ENCODE measurements around the gene AFAP1. TPM values are rescaled to one million over a fixed set of nuclear protein-coding genes. Genes with fewer than 3 reads are reported as not detected.

Gene AFAP1
- total RNA-seq, 1 experiment from 2014 or later: 94.7 TPM

- no peak for TF ChIP-seq POLR2AphosphoS5 (IDR thresholded peaks at IDR 0.05; ENCODE audit: low read depth, low read length)
- no peak for TF ChIP-seq CTCF (IDR thresholded peaks at IDR 0.05)
- TF ChIP-seq REST (IDR thresholded peaks at IDR 0.05; ENCODE audit: insufficient read depth in 1 of 2, low read depth in 2 of 2, low read length in 1 of 2): no peak
- TF ChIP-seq SIN3A (IDR thresholded peaks at IDR 0.05; ENCODE audit: borderline replicate concordance, insufficient read depth, low read depth, low read length): no peak
- TF ChIP-seq TCF7L2 (IDR thresholded peaks at IDR 0.05; ENCODE audit: low read depth, low read length): no peak
- H3K27ac ChIP-seq (ENCODE audit: low read length): no peak overlapping the region
Observed at GRCh38 chr4:7822137-7822505, 117.5 kb downstream of the AFAP1 start.

DNA sequence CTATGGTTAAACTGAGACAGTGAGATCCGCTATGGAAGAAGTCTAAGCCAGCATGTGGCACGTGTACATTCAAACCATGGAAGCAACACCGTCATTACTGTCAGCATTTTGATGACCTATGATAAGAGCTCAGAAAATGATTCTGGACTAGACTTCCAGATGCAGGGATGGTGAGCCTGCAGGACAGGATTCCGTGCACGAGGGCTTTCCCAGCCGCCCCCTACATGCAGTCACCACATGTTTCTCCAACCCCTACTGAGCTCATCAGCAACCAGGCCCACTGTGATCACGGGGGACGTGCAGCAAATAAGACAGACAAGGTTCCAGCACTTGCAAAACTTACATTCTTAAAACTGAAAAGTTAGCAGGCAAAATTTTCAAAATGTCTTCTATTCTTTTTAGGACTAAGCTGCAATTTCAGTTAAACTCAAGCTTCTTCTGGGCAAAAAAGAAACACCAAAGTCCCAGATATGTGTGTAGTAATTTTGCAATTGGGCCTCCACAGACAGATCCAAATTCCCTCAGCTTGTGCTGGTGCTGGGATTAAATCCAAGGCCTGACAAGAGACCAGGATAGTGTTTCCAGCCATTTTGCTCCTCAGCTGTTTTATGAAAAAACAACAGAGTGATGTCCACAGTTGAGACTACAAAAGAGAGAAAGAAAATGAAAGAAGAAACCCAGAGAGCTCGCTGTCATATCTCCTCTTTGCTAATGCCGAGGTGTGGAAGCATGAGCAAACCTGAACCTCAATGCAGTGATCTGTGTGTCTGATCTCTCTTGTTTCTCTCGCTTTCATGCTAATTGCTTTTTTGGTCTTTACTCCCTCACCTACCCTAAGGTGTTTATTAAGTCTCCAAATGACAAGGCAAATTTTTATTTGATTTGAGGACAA is 118.2 kb downstream of the AFAP1 start:
- Histone ChIP-seq H3K27me3 (ENCODE audit: control insufficient read depth, insufficient read depth, low read length) (no peaks in the 10 kb centered on the region), H3K4me3 (ENCODE audit: low read depth in 2 of 2, low read length in 2 of 2) (no peak overlapping the region), H3K4me1 (ENCODE audit: control insufficient read depth, insufficient read depth, low read length) (peaks cover 11% of the 10 kb centered on the region), H3K9me3 (ENCODE audit: control insufficient read depth, insufficient read depth, low read depth, low read length) (no peaks in the 10 kb centered on the region), H3K36me3 (ENCODE audit: control insufficient read depth, insufficient read depth, low read length) (peaks cover 31% of the 10 kb centered on the region), H3K27ac (ENCODE audit: low read length) (no peak overlapping the region)
- ChIA-PET CTCF (interaction anchor here (1.3 kb wide), 1 partner anchor 16 kb away, joined by 3 read pairs; no protein-coding TSS in a partner anchor), POLR2A (no interaction called here)
- in situ Hi-C loops (cut with HindIII; ENCODE audit: low pct_unique_long_range_greater_than_20kb, low sequenced_read_pairs) (no loop called here), intact Hi-C loops (cut with micrococcal nuclease; ENCODE audit: unreplicated experiment) (no loop called here)
- DNase-seq (ENCODE audit: low read depth, low spot score) (no peak), ATAC-seq (no peak)
- TF ChIP-seq REST (IDR thresholded peaks at IDR 0.05; ENCODE audit: insufficient read depth in 1 of 2, low read depth in 2 of 2, low read length in 1 of 2): no peak
- TF ChIP-seq TCF7L2 (IDR thresholded peaks at IDR 0.05; ENCODE audit: low read depth, low read length): no peak
- TF ChIP-seq POLR2AphosphoS5 (IDR thresholded peaks at IDR 0.05; ENCODE audit: low read depth, low read length): no peak
- no peak for TF ChIP-seq SIN3A (IDR thresholded peaks at IDR 0.05; ENCODE audit: borderline replicate concordance, insufficient read depth, low read depth, low read length)
- no peak for TF ChIP-seq CTCF (IDR thresholded peaks at IDR 0.05)
- no TSS peak for BruUV-seq (replicated peaks)

More at GRCh38 chr4:7822137-7822505, 117.5 kb downstream of the AFAP1 start:
- intact Hi-C loops (cut with micrococcal nuclease; ENCODE audit: unreplicated experiment) (no loop called here), in situ Hi-C loops (cut with HindIII; ENCODE audit: low pct_unique_long_range_greater_than_20kb, low sequenced_read_pairs) (no loop called here)
- ChIA-PET POLR2A (no interaction called here), CTCF (interaction anchor here (1.3 kb wide), 1 partner anchor 17 kb away, joined by 3 read pairs; no protein-coding TSS in a partner anchor)
- BruUV-seq (replicated peaks): no TSS peak
- H3K36me3 ChIP-seq (ENCODE audit: control insufficient read depth, insufficient read depth, low read length): peaks cover 28% of the 10 kb centered on the region
- peaks cover 11% of the 10 kb centered on the region for H3K4me1 ChIP-seq (ENCODE audit: control insufficient read depth, insufficient read depth, low read length)
- H3K4me3 ChIP-seq (ENCODE audit: low read depth in 2 of 2, low read length in 2 of 2): no peak overlapping the region
- no peaks in the 10 kb centered on the region for H3K9me3 ChIP-seq (ENCODE audit: control insufficient read depth, insufficient read depth, low read depth, low read length)
- DNase-seq (ENCODE audit: low read depth, low spot score) (no peak), ATAC-seq (no peak)
- H3K27me3 ChIP-seq (ENCODE audit: control insufficient read depth, insufficient read depth, low read length): no peaks in the 10 kb centered on the region
